PC-3 (cell line): ENCODE data around the gene SERGEF.

Experiments used
- EZH2 ChIP-seq: fragments of 300-600 bp; sonication (generic); IDR thresholded peaks from one replicate; pipeline ENCODE4 v1.6.1; 2017; ENCODE audit warnings: antibody characterized with exemption, mild to moderate bottlenecking, low read length; ENCODE audit not compliant: unreplicated experiment
- EZH2phosphoT487 ChIP-seq: fragments of 300-600 bp; sonication (generic); IDR thresholded peaks from 2 replicates; pipeline ENCODE4 v1.6.1; 2018; ENCODE audit warnings: mild to moderate bottlenecking, antibody characterized with exemption, low read length, borderline replicate concordance
- TF ChIP-seq, protein P1 (sequence below): fragments of 300-600 bp; sonication (generic); conservative IDR thresholded peaks from 2 replicates; pipeline ENCODE4 v1.5.1; 2017; ENCODE audit warnings: antibody characterized with exemption, low read depth, mild to moderate bottlenecking, low read length

DNA sequence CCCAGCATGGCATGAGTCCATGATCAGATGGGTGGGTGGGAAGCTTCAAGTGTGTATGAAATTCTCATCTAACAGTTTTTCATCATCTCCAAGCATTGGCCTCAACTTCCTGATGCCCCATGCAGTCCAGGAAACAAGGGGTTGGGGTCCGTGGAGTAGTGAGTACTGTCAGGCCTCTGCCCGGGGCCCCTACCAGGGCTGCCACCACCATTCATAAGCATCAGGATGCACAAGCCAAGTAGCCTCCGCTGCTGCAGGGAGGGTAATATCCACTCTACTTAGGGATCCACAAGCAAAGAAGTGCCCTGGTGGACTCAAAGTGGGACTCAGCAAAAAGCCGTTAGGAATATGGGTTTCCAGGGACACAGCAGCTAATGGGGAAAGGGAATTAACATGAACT is 229.0 kb downstream of the SERGEF start:
- TF ChIP-seq EZH2 (no peak), EZH2phosphoT487 (no peak)
- TF ChIP-seq, protein P1, sequence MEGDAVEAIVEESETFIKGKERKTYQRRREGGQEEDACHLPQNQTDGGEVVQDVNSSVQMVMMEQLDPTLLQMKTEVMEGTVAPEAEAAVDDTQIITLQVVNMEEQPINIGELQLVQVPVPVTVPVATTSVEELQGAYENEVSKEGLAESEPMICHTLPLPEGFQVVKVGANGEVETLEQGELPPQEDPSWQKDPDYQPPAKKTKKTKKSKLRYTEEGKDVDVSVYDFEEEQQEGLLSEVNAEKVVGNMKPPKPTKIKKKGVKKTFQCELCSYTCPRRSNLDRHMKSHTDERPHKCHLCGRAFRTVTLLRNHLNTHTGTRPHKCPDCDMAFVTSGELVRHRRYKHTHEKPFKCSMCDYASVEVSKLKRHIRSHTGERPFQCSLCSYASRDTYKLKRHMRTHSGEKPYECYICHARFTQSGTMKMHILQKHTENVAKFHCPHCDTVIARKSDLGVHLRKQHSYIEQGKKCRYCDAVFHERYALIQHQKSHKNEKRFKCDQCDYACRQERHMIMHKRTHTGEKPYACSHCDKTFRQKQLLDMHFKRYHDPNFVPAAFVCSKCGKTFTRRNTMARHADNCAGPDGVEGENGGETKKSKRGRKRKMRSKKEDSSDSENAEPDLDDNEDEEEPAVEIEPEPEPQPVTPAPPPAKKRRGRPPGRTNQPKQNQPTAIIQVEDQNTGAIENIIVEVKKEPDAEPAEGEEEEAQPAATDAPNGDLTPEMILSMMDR, result no peak
